ENCODE results near the gene ZNF738.

The ZNF738 gene

DNA sequence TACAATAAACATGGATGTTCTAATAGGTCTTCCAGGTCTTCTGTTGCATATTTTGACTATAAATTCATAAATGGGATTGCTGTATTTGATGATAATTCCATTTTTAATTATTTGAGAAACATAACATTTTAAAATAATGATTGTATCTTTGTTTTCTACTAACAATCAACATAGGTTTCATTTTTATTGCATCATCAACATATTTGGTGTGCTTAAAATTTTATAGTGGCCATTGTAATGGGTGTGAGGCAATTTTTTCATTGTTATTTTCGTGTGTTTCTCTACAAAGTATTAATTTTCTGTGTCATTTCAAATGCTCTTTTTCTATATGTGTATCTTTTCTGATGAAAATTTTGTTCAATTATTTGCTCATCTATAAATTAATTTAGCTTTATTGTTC is 51.4 kb downstream of the ZNF738 start:
- H3K27ac ChIP-seq = no peak overlapping the region
- no peak for DNase-seq (ENCODE audit: low read depth, low spot score)

GRCh38 chr19:21422244-21422643 is 63.4 kb downstream of the ZNF738 start:
- no peak overlapping the region for H3K27ac ChIP-seq
- DNase-seq (ENCODE audit: low read depth, low spot score) = no peak

DNA sequence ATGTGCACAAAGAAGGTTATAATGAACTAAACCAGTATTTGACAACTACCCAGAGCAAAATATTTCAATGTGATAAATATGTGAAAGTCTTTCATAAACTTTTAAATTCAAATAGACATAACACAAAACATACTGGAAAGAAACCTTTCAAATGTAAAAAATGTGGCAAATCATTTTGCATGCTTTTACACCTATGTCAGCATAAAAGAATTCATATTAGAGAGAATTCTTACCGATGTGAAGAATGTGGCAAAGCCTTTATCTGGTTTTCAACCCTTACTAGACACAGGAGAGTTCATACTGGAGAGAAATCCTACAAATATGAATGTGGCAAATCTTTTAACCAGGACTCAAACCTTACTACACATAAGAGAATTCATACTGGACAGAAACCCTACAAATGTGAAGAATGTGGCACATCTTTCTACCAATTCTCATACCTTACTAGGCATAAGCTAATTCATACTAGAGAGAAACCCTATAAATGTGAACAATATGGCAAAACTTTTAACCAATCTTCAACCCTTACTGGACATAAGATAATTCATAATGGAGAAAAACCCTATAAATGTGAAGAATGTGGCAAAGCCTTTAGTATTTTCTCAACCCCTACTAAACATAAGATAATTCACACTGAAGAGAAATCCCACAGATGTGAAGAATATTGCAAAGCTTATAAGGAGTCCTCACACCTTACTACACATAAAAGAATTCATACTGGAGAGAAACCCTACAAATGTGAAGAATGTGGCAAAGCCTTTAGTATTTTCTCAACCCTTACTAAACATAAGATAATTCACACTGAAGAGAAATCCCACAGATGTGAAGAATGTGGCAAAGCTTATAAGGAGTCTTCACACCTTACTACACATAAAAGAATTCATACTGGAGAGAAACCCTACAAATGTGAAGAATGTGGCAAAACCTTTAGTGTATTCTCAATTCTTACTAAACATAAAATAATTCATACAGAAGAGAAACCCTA is 64.5 kb downstream of the ZNF738 start:
- DNase-seq (ENCODE audit: low read depth, low spot score) = no peak
- H3K27ac ChIP-seq = no peak overlapping the region

Data from epithelial cell of prostate (primary cell).